CD4-positive, alpha-beta T cell treated with Interleukin-4 for 1 hour (primary cell): ENCODE measurements around the gene CMIP.

Experiments
- DNase-seq, 2 donors: peaks; one replicate each; pipeline ENCODE4 v3.0.0-alpha.2; 2020 to 2022

The CMIP gene

GRCh38 chr16:81497690-81498089 is 53.1 kb downstream of the CMIP start:
- peak; percentile 26 to 57 for DNase-seq

GRCh38 chr16:81498351-81498750 is 53.7 kb downstream of the CMIP start:
- no peak for DNase-seq

GRCh38 chr16:81499576-81500380 is 55.2 kb downstream of the CMIP start:
- DNase-seq = no peak

- DNase-seq = peak in 1 of 2 donors; percentile 86
Measured at GRCh38 chr16:81500833-81501521, 56.4 kb downstream of the CMIP start.

GRCh38 chr16:81502396-81503070 is 57.9 kb downstream of the CMIP start:
- no peak for DNase-seq

GRCh38 chr16:81505011-81505661 is 60.5 kb downstream of the CMIP start:
- DNase-seq = peak in 1 of 2 donors; percentile 57

GRCh38 chr16:81509404-81509803 is 64.8 kb downstream of the CMIP start:
- no peak for DNase-seq

- no peak for DNase-seq
Measured at GRCh38 chr16:81510016-81510415, 65.4 kb downstream of the CMIP start.

- no peak for DNase-seq
Measured at GRCh38 chr16:81511371-81511770, 66.8 kb downstream of the CMIP start.

GRCh38 chr16:81513204-81514040 is 68.8 kb downstream of the CMIP start:
- no peak for DNase-seq

GRCh38 chr16:81514041-81514559 is 69.5 kb downstream of the CMIP start:
- no peak for DNase-seq

- DNase-seq = no peak
Measured at GRCh38 chr16:81514568-81515258, 70.1 kb downstream of the CMIP start.

GRCh38 chr16:81515281-81515680 is 70.7 kb downstream of the CMIP start:
- no peak for DNase-seq

- DNase-seq = no peak
Measured at GRCh38 chr16:81515721-81516120, 71.1 kb downstream of the CMIP start.

- no peak for DNase-seq
Measured at GRCh38 chr16:81516478-81517149, 72.0 kb downstream of the CMIP start.

- no peak for DNase-seq
Measured at GRCh38 chr16:81517150-81517499, 72.5 kb downstream of the CMIP start.

GRCh38 chr16:81517629-81518438 is 73.2 kb downstream of the CMIP start:
- no peak for DNase-seq

GRCh38 chr16:81518439-81518757 is 73.8 kb downstream of the CMIP start:
- DNase-seq = no peak

GRCh38 chr16:81519301-81520150 is 74.9 kb downstream of the CMIP start:
- DNase-seq = peak in 1 of 2 donors; percentile 29
